ENCODE results near the gene DIP2C. TPM values are rescaled to one million over a fixed set of nuclear protein-coding genes. Genes with fewer than 3 reads are reported as not detected.
"Not testable (repeated sequence)": the region's sequence is repeated elsewhere in the genome, so short reads cannot be mapped to it uniquely, and the experiment has no call there.

The DIP2C gene
- total and polyA plus RNA-seq, 8 donors = 2.4 to 40.1 (median 21.0) TPM

DNA sequence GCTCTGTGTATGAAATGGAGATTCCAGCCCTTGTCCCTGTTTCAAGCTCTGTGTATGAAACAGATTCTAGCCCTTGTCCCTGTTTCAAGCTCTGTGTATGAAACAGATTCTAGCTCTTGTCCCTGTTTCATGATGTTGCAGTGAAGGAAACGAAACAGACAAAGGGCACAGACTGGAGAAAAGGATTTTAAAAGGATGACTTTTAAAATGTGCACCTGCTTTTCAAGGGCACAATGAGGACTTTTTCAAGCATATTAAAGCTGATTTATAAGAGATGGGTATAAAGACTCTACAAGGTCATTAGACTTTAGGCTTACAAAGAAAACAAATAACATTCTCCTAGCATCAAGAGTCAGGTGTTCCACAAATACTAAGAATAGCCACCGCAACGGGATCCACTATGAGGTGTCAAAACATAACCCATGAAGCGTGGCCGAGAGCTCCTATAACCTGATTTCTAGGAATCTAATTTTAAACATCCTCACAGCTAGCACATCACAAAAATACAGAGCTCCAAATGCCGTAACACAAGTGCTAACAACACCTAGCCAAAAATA lies 29.0 kb downstream of the DIP2C start:
- intact Hi-C loops (cut with DNase I; ENCODE audit: low total_unique reads) = no loop called here
- peak overlapping the region in 4 of 5 donors; percentile 38 to 82 (median 57) for H3K27ac ChIP-seq
- TF ChIP-seq POLR2A (IDR thresholded peaks at IDR 0.05) (no peak), EP300 (IDR thresholded peaks at IDR 0.05) (no peak), POLR2AphosphoS5 (IDR thresholded peaks at IDR 0.05) (no peak)
- TF ChIP-seq, protein P1, sequence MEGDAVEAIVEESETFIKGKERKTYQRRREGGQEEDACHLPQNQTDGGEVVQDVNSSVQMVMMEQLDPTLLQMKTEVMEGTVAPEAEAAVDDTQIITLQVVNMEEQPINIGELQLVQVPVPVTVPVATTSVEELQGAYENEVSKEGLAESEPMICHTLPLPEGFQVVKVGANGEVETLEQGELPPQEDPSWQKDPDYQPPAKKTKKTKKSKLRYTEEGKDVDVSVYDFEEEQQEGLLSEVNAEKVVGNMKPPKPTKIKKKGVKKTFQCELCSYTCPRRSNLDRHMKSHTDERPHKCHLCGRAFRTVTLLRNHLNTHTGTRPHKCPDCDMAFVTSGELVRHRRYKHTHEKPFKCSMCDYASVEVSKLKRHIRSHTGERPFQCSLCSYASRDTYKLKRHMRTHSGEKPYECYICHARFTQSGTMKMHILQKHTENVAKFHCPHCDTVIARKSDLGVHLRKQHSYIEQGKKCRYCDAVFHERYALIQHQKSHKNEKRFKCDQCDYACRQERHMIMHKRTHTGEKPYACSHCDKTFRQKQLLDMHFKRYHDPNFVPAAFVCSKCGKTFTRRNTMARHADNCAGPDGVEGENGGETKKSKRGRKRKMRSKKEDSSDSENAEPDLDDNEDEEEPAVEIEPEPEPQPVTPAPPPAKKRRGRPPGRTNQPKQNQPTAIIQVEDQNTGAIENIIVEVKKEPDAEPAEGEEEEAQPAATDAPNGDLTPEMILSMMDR (IDR thresholded peaks at IDR 0.05) = no peak

DNA sequence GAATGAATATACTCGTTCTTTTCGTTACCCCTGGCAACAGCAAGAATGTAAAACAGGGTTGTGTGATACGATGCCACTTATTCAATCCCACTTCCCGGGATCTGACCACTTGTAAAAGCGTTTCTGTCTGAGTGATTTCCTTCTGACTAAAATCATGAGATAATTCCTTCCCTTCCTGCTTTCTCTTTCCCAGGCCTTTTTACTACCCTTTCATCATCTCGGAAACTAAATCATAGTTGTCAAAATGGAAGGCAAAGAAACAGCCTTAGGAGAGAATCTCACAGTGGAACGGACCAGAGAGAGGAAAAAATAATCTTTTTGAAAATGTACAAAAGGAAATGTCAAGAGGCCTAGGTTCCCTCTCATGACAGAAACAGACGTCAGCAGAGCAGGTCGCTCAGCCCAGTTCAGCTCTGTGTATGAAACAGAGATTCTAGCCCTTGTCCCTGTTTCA lies 29.8 kb downstream of the DIP2C start:
- Histone ChIP-seq H3K36me3 (no peaks in the 10 kb centered on the region), H3K27me3 (no peaks in the 10 kb centered on the region), H3K4me1 (peaks cover 21 to 64% (median 41%) of the 10 kb centered on the region in 4 donors), H3K9me3 (no peaks in the 10 kb centered on the region), H3K27ac (peak overlapping the region in 3 of 5 donors; percentile 55 to 82 (median 59)), H3K4me3 (no peak overlapping the region)
- TF ChIP-seq, protein P1 (IDR thresholded peaks at IDR 0.05) = no peak
- peak in 1 of 3 donors; percentile 46 for TF ChIP-seq POLR2AphosphoS5 (IDR thresholded peaks at IDR 0.05)
- no peak for TF ChIP-seq EP300 (IDR thresholded peaks at IDR 0.05)
- peak in 1 of 2 donors; percentile 54 for DNase-seq
- 28 to 50% (median 40%) methylated on average over 9 of the region's 9 CpGs for WGBS, 5 donors
- intact Hi-C loops (cut with DNase I; ENCODE audit: low total_unique reads) = no loop called here

More for the DNA sequence above, 29.0 kb downstream of the DIP2C start:
- no peak for DNase-seq
- 73 to 81% (median 80%) methylated on average over 6 of the region's 6 CpGs for WGBS, 5 donors
- H3K27me3 ChIP-seq = no peaks in the 10 kb centered on the region
- H3K4me3 ChIP-seq = no peak overlapping the region
- H3K9me3 ChIP-seq = no peaks in the 10 kb centered on the region
- peaks cover 19 to 57% (median 37%) of the 10 kb centered on the region in 4 donors for H3K4me1 ChIP-seq
- H3K36me3 ChIP-seq = no peaks in the 10 kb centered on the region

DNA sequence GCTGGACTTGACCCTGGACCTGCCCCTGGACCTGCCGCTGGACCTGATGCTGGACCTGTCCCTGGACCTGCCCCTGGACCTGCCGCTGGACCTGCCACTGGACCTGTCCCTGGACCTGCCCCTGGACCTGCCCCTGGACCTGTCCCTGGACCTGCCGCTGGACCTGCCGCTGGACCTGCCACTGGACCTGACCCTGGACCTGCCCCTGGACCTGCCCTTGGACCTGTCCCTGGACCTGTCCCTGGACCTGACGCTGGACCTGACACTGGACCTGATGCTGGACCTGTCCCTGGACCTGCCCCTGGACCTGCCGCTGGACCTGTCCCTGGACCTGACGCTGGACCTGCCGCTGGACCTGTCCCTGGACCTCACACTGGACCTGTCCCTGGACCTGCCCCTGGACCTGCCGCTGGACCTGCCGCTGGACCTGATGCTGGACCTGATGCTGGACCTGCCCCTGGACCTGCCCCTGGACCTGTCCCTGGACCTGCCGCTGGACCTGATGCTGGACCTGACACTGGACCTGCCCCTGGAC lies 31.6 kb downstream of the DIP2C start:
- intact Hi-C loops (cut with DNase I; ENCODE audit: low total_unique reads) = not testable (repeated sequence)
- WGBS, 5 donors = 91 to 100% (median 97%) methylated on average over 4 to 9 of the region's 11 CpGs
- H3K4me1 ChIP-seq = peaks cover 24 to 74% (median 51%) of the 10 kb centered on the region in 4 donors

DNA sequence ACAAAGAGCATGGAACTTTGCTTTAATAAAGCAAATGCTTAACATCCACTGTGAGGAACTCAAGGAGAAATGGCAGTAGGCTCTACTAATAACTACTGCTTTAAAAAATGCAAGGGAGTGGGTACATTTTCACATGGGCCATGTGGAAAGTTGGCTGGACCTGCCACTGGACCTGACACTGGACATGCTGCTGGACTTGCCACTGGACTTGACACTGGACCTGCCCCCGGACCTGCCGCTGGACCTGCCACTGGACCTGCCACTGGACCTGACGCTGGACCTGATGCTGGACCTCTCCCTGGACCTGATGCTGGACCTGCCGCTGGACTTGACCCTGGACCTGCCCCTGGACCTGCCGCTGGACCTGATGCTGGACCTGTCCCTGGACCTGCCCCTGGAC lies 32.6 kb downstream of the DIP2C start:
- H3K36me3 ChIP-seq = peaks cover 0 to 3% (median 0%) of the 10 kb centered on the region in 4 donors
- no peak for DNase-seq
- WGBS, 5 donors = 65 to 80% (median 75%) methylated on average over 3 to 5 of the region's 5 CpGs
- no peak for TF ChIP-seq POLR2A (IDR thresholded peaks at IDR 0.05)
- TF ChIP-seq, protein P1 (IDR thresholded peaks at IDR 0.05) = no peak
- TF ChIP-seq POLR2AphosphoS5 (IDR thresholded peaks at IDR 0.05) = no peak
- no peak for TF ChIP-seq EP300 (IDR thresholded peaks at IDR 0.05)
- H3K4me1 ChIP-seq = peaks cover 18 to 65% (median 46%) of the 10 kb centered on the region in 4 donors
- no peaks in the 10 kb centered on the region for H3K27me3 ChIP-seq
- H3K27ac ChIP-seq = peak overlapping the region in 1 of 5 donors; percentile 38
- H3K9me3 ChIP-seq = no peaks in the 10 kb centered on the region
- intact Hi-C loops (cut with DNase I; ENCODE audit: low total_unique reads) = no loop called here
- H3K4me3 ChIP-seq = no peak overlapping the region

More for the DNA sequence above, 31.6 kb downstream of the DIP2C start:
- not testable (repeated sequence) for H3K9me3 ChIP-seq, H3K36me3 ChIP-seq, H3K27me3 ChIP-seq, DNase-seq, H3K4me3 ChIP-seq
- peak overlapping the region in 1 of 5 donors; percentile 49 for H3K27ac ChIP-seq

DNA sequence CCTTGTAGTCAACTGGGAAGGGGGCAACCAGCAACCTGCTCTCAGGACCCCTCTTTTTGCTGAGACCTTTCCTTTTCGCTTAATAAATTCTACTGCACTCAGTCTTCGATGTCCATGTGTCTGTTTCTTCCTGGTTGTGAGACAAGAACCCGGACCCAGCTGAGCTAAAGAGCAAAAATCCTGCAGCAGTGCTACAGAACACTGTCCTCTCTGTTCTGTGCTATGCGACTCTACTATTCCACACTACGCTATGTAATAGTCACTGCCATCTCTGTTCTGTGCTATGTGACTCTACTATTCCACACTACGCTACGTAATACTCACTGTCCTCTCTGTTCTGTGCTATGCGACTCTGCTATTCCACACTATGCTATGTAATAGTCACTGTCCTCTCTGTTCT lies 34.3 kb downstream of the DIP2C start:
- no peaks in the 10 kb centered on the region for H3K9me3 ChIP-seq
- intact Hi-C loops (cut with DNase I; ENCODE audit: low total_unique reads) = no loop called here
- H3K36me3 ChIP-seq = peaks cover 0 to 4% (median 0%) of the 10 kb centered on the region in 4 donors
- peaks cover 18 to 65% (median 44%) of the 10 kb centered on the region in 4 donors for H3K4me1 ChIP-seq
- H3K27me3 ChIP-seq = no peaks in the 10 kb centered on the region
- H3K27ac ChIP-seq = peak overlapping the region in 2 of 5 donors; percentile 15 to 92
- no peak for DNase-seq
- no peak overlapping the region for H3K4me3 ChIP-seq
- TF ChIP-seq POLR2AphosphoS5 (IDR thresholded peaks at IDR 0.05) (no peak), POLR2A (IDR thresholded peaks at IDR 0.05) (no peak)
- 86 to 98% (median 95%) methylated on average over 8 of the region's 8 CpGs for WGBS, 5 donors

Measured in stomach (tissue), 9 donors.